ENCODE results near the gene BICDL1.

GRCh38 chr12:119990382-119990874 lies 1.4 kb downstream of the BICDL1 start:
- TF ChIP-seq CTCF (IDR thresholded peaks at IDR 0.05; ENCODE audit: extremely low read depth in 1 of 2, insufficient read depth in 1 of 2, low read depth in 1 of 2, low read length in 2 of 2) (no peak), EZH2 (IDR thresholded peaks at IDR 0.05; ENCODE audit: borderline replicate concordance, low read depth, low read length, severe bottlenecking) (peak; percentile 50), POLR2A (IDR thresholded peaks at IDR 0.05; ENCODE audit: low read depth, low read length) (no peak)

Data from endothelial cell of umbilical vein (primary cell).